Bronchial epithelial cell (primary cell): ENCODE data around the gene NAT9. TPM values are rescaled to one million over a fixed set of nuclear protein-coding genes. Genes with fewer than 3 reads are reported as not detected.
A peak's percentile ranks its signal among the peaks of the same experiment; 100 is the strongest.

Experiments used
- DNase-seq: peaks from one replicate; pipeline ENCODE4 v3.0.0-alpha.2; 2010; ENCODE audit warnings: low read depth
- FAIRE-seq: peaks from 2 replicates; lab custom pipeline; 2011; peaks lifted over from hg19 to GRCh38; lab: Jason Lieb, UNC
- H3K27me3 ChIP-seq: 2 replicates; pipeline ENCODE4 v1.5.1; 2011; ENCODE audit warnings: low read length; ENCODE audit not compliant: control insufficient read depth, insufficient read depth
- H3K36me3 ChIP-seq: 2 replicates; pipeline ENCODE4 v1.5.1; 2011; ENCODE audit warnings: low read length; ENCODE audit not compliant: control insufficient read depth, insufficient read depth
- H3K4me3 ChIP-seq: 2 replicates; pipeline ENCODE4 v1.5.1; 2011; ENCODE audit warnings: mild to moderate bottlenecking, low read depth, low read length, control low read depth
- total RNA-seq: library from RNA; depleted of rRNA; stranded (reverse); fragments of >200 nt; gene quantifications from 2 replicates; pipeline ENCODE4 v1.2.1, GENCODE V29; 2014
- TF ChIP-seq, protein P1 (sequence below): IDR thresholded peaks from 2 replicates; pipeline ENCODE4 v1.5.1; 2011; ENCODE audit warnings: mild to moderate bottlenecking, moderate library complexity, low read length, control low read depth, inconsistent platforms; ENCODE audit not compliant: insufficient read depth, severe bottlenecking

Gene NAT9
- total RNA-seq: 35.8 and 64.5 TPM in 2 replicates

- Histone ChIP-seq H3K36me3 (peaks cover 24% of the 10 kb centered on the region), H3K27me3 (no peaks in the 10 kb centered on the region), H3K4me3 (peak within 1 kb of the TSS; percentile 85)
- DNase-seq: peak; percentile 85
- TF ChIP-seq, protein P1, sequence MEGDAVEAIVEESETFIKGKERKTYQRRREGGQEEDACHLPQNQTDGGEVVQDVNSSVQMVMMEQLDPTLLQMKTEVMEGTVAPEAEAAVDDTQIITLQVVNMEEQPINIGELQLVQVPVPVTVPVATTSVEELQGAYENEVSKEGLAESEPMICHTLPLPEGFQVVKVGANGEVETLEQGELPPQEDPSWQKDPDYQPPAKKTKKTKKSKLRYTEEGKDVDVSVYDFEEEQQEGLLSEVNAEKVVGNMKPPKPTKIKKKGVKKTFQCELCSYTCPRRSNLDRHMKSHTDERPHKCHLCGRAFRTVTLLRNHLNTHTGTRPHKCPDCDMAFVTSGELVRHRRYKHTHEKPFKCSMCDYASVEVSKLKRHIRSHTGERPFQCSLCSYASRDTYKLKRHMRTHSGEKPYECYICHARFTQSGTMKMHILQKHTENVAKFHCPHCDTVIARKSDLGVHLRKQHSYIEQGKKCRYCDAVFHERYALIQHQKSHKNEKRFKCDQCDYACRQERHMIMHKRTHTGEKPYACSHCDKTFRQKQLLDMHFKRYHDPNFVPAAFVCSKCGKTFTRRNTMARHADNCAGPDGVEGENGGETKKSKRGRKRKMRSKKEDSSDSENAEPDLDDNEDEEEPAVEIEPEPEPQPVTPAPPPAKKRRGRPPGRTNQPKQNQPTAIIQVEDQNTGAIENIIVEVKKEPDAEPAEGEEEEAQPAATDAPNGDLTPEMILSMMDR: no peak
- no peak for FAIRE-seq
These were observed at the start of gene NAT9 for GRCh38 chr17:74776044-74776962. Gene NAT9, minus strand, starts transcription at chr17:74776345. Its CDS starts 647 bp downstream, at chr17:74775698.

- FAIRE-seq: no peak
- TF ChIP-seq, protein P1: no peak
- H3K4me3 ChIP-seq: no peak overlapping the region
- H3K36me3 ChIP-seq: no peaks in the 10 kb centered on the region
- no peaks in the 10 kb centered on the region for H3K27me3 ChIP-seq
- DNase-seq: no peak
These were observed 48.9 kb upstream of the NAT9 start for GRCh38 chr17:74824961-74825627.

DNA sequence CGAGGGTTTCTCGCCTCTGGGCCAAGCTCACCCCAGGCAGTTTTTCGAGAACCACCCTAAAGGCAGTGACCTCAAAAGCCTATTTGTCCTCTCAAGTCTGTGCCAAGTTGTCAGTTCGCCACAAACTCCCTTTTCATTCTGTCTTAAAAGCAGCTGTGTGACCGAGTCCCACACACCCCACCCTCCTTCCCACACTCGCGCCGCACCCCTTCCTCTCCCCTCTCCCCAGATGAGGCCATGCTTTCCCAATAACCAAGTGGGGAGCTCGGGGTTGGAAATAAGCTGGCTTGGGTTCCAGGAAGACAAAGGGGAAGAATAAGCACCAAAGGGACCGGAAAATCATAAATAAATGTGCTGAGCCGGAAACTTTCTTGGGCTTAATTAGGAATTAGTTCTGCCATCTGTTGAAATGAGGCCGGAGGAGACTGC, 46.8 kb upstream of the NAT9 start:
- TF ChIP-seq, protein P1: no peak
- no peak overlapping the region for H3K4me3 ChIP-seq
- H3K27me3 ChIP-seq: no peaks in the 10 kb centered on the region
- FAIRE-seq (no peak), DNase-seq (no peak)
- no peaks in the 10 kb centered on the region for H3K36me3 ChIP-seq

- Histone ChIP-seq H3K36me3 (no peaks in the 10 kb centered on the region), H3K27me3 (no peaks in the 10 kb centered on the region), H3K4me3 (no peak overlapping the region)
- no peak for FAIRE-seq
- TF ChIP-seq, protein P1: no peak
- no peak for DNase-seq
These were observed 46.3 kb upstream of the NAT9 start for GRCh38 chr17:74822335-74822938.

GRCh38 chr17:74821655-74822334, 45.6 kb upstream of the NAT9 start:
- Histone ChIP-seq H3K4me3 (no peak overlapping the region), H3K27me3 (no peaks in the 10 kb centered on the region), H3K36me3 (no peaks in the 10 kb centered on the region)
- FAIRE-seq: no peak
- DNase-seq: no peak
- TF ChIP-seq, protein P1: no peak
